Islet precursor cell (in vitro differentiated cells): ENCODE measurements around the gene NLRP6.
"Not testable (repeated sequence)": the region's sequence is repeated elsewhere in the genome, so short reads cannot be mapped to it uniquely, and the experiment has no call there.

Experiments used
- DNase-seq: peaks from one replicate; pipeline ENCODE4 v3.0.0-alpha.2; 2018

Gene NLRP6

DNA sequence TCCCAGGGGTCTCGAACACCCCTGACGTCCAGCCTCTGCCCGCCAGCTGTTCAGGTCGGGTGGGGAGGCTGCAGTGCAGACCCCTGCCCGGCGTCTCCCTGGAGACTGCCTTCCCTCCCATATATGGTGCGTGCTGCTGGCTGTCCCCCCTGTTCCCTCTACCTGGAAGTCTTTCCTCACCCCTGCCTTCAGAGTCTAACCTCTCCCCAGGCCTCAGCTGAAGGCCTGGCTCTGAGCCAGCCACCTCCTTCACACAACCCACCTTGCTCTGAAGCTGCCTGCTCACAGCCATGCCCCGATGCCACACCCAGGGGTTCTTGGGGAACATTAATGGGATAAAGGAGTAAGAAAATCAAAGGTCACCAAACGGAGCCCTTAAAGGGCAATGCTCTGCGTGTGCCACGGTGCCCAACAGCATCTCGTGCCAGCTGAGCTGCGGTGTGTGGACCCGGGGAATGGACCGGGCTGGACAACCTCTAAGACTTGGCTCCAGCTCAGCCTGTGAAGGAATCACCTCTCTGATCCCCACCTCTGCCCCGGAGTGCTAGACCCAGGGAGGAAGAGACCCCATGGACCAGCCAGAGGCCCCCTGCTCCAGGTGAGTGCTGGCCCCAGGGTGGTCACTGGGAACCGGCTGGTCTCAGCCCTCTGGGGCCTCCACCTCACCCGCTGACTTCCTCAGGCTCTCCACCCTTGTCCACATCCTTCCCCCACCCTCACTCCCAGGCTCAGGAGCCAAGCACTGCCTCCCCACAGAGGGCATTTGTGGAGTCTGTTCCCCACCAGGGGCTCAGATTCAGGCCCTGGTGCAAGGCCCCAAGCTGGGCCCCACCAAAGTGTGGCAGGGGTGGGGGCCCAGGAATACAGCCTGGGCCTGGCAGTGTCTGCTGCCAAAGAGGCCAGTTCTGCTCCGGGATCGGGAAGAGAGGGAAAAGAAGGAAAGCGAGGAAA lies at the start of gene NLRP6:
Gene NLRP6 (plus strand): TSS at position 407 of the 951 bp plus-strand sequence. CDS start 163 bp downstream, at position 570.
- peak; percentile 36 for DNase-seq

GRCh38 chr11:230431-230830 lies 47.8 kb upstream of the NLRP6 start:
- peak; percentile 34 for DNase-seq

DNA sequence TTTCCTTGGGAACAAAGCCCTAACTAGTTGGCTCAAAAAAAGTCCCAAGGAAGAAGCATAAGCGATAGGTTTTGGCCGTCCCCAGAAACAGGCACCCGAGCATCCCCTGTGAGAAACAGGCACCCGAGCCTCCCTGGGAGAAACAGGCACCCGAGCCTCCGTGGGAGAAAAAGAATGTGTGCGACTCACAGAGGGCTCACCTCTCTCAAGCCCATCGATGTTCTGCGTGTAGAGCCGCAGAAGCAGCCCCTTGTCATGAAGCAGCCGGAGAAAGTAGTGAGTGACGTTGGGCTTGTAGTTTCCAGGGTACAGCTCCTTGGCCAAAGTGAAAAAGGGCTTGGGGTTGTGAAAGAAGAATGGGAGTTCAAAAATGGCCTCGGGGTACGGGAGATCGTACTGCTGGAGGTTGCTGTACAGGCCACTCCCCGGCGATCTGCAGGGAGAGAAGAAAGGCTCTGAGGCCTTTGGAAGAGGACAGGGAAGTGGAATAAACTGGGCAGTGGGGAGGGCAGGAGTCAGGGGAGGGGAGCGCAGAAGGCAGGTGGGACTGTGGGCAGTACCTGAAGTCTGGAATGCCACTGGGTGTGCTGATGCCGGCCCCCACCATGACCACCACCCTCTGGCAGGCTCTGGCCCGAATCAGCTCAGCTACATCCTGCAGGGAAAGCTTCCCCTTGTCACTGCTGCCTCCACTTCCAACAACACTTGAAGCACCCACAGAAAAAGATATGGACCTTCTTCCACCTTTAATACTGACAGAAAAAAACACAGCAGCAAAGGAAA lies 45.2 kb upstream of the NLRP6 start:
- peak; percentile 53 for DNase-seq

- no peak for DNase-seq
Measured at GRCh38 chr11:235180-235579, 43.0 kb upstream of the NLRP6 start.

DNA sequence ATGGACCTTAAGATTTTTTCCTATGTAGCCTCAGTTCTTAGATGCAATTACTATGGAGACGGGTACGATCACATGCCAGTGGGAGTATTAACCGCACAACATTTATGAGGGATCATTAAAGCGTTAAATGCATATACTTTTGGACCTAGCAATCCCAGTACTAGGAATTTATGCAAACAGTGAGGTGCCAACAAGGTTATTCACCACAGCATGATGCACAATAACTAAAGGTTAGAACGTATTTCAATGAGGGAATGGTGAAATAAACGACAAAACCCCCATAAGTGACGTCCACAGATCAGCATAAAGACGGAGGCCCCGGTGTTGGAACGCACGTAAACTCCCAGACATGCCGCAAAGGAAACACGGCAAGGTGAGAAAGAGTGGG lies 42.6 kb upstream of the NLRP6 start:
- no peak for DNase-seq

DNA sequence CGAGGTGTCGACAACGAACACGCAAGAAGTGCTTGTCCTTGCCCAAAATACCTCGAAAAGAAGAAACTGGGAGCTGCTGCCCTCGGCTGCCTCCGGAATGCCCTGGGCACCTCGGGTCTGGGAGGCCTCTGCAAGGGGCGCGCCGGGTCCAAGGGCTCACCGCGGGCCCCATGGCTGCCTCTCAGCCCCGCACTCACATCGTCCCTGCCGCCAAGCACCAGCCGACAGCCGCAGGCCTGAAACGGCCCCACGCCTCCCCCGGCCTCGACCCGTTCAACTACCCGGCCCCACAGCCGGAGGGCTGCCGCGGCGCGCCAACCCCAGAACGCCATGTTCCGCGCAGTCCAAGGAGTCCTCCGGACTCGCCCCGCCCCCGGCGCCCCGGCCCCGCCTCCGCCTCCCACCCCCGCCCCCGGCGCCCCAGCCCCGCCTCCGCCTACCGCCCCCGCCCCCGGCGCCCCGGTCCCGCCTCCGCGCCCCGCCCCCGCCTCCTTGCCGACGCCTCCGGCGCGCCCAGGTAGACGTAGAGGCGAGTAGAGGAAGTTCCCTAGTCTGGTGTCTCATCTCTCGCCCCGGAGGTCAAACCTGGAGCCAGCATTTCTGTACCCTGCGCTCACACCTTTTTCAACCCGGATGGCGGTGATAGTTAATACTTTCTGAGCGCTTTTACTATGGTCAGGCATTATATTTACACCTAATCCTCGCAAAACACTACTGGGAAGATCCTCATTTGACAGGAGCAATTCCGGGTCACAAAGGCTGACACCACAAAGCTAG lies 42.0 kb upstream of the NLRP6 start, which contains the start of gene SIRT3:
Gene SIRT3 (minus strand): TSS at position 346 of the 777 bp plus-strand sequence. CDS start 14 bp downstream, at position 332.
- DNase-seq, result peak; percentile 94

GRCh38 chr11:236774-237767 lies 41.1 kb upstream of the NLRP6 start, which contains the start of gene PSMD13:
PSMD13 (plus strand) TSS chr11:236976; CDS start chr11:237050, 74 bp downstream.
- peak; percentile 91 for DNase-seq

DNA sequence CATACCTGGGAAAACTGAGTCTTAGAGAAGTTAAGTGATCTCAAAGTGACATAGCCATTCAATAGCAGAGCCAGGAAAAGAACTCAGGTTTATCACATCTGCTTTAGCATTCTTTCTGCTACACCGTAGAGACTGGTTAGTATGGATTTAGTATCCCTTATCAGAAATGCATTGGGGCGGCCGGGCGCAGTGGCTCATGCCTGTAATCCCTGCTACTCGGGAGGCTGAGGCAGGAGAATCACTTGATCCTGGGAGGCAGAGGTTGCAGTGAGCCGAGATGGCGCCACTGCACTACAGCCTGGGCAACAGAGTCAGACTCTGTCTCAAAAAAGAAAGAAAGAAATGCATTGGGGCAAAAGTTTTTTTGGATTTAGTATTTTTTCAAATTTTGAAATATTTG lies 39.9 kb upstream of the NLRP6 start:
- DNase-seq, result not testable (repeated sequence)

DNA sequence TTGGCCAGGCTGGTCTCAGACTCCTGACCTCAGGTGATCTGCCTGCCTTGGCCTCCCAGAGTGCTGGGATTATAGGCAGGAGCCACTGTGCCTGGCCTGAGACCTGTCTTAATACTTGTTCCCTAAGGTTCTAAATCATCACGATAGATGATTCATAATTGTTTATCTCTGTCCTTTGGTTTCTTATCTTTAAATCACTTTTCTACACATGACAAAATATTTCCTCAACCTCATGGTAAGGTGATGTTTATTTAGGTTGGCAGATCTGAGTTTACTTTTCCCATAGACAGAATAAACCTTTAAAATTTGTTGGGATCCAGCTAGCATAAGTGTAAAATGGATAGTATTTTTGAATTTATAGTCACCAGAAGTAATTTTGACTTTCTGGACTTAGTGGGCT lies 37.9 kb upstream of the NLRP6 start:
- DNase-seq, result no peak

- no peak for DNase-seq
Measured at GRCh38 chr11:241634-242033, 36.6 kb upstream of the NLRP6 start.

GRCh38 chr11:244376-244775 lies 33.8 kb upstream of the NLRP6 start:
- DNase-seq, result no peak

DNA sequence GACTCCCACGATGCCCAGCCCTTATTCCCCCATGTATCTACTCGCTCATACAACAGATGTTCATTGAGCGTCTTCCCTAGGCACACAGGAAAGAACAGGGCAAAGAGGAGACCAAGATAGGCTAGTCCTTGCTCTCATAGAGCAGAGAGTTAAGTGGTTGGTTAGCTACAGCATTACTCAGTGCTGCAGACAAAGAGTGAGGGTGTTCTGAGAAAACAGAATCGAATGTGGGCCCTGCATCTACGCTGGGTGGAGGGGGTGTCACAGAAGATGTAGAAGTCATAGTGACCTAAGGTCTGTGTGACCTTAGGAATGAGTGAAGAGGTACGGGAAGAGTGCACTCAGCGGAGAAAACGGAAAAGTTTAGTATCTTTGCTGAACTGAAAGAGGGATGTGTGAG lies 29.1 kb upstream of the NLRP6 start:
- DNase-seq, result no peak

- no peak for DNase-seq
Measured at GRCh38 chr11:250274-250673, 27.9 kb upstream of the NLRP6 start.

GRCh38 chr11:250740-251299 lies 27.4 kb upstream of the NLRP6 start:
- DNase-seq, result peak; percentile 84

- no peak for DNase-seq
Measured at GRCh38 chr11:251550-251949, 26.7 kb upstream of the NLRP6 start.

GRCh38 chr11:252666-253065 lies 25.5 kb upstream of the NLRP6 start:
- DNase-seq, result no peak

GRCh38 chr11:253160-253885 lies 24.9 kb upstream of the NLRP6 start:
- no peak for DNase-seq

- no peak for DNase-seq
Measured at GRCh38 chr11:253886-254270, 24.3 kb upstream of the NLRP6 start.

DNA sequence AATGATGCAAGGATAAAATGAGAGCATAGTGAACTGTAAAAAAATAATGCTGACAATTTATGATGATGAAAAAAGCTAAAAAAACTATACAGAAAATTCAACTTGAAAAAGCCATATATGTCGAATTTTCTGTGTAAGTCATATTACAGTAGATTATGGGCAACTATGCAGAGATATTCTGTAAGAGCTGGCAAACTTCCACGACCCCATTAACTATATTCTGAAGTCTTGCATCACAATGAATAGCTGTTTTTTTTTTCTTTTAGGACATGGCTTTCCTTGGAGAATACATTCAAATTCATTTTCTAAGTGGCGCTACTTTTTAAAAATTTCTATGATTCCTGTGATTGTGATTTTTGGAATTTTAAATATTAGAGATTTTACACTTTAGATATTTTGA lies 23.0 kb upstream of the NLRP6 start:
- DNase-seq, result no peak

DNA sequence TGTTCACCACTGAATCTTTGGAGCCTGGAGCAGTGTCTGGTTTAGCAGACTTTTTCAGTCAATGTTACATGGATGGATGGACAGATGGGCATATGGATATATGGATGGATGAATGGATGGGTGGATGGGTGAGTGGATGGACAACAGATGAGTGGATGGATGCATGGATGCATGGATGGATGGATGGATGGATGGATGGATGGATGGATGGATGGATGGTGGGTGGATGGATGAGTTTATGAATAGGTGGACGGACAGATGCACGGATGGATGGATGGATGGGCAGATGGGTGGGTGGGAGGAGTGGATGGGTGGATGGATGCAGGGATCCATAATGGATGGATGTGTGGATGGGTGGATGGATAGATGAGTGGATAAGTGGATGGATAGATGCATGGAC lies 22.4 kb upstream of the NLRP6 start:
- DNase-seq, result no peak
